DMS53 treated with DMSO at 0.1 percent for 48 hours (cell line): ENCODE data around the gene DYNLT2.

ENCODE experiments used
- DNase-seq: peaks from one replicate; lab custom pipeline; 2025; ENCODE audit not compliant: unreplicated experiment; lab: John Stamatoyannopoulos, UW

The DYNLT2 gene

GRCh38 chr6:169751242-169752073 lies at the start of gene DYNLT2, which contains the start of gene ERMARD:
Gene DYNLT2 (minus strand): TSS chr6:169751572. CDS start chr6:169751458, 114 bp downstream.
Gene ERMARD (plus strand): TSS chr6:169751622. CDS start chr6:169751658, 36 bp downstream.
- DNase-seq: peak; percentile 75

GRCh38 chr6:169800668-169801395 lies 49.5 kb upstream of the DYNLT2 start:
- peak; percentile 75 for DNase-seq

GRCh38 chr6:169800116-169800667 lies 48.8 kb upstream of the DYNLT2 start:
- DNase-seq: no peak

GRCh38 chr6:169799474-169799926 lies 48.1 kb upstream of the DYNLT2 start:
- no peak for DNase-seq

GRCh38 chr6:169798764-169799473 lies 47.5 kb upstream of the DYNLT2 start:
- no peak for DNase-seq

GRCh38 chr6:169795196-169795595 lies 43.8 kb upstream of the DYNLT2 start:
- no peak for DNase-seq

- DNase-seq: peak; percentile 10
Measured at GRCh38 chr6:169794317-169795055, 43.1 kb upstream of the DYNLT2 start.

GRCh38 chr6:169793408-169793807 lies 42.0 kb upstream of the DYNLT2 start:
- no peak for DNase-seq

- DNase-seq: no peak
Measured at GRCh38 chr6:169792306-169793015, 41.1 kb upstream of the DYNLT2 start.

- DNase-seq: no peak
Measured at GRCh38 chr6:169791721-169792131, 40.4 kb upstream of the DYNLT2 start.

- peak; percentile 72 for DNase-seq
Measured at GRCh38 chr6:169789944-169790927, 38.9 kb upstream of the DYNLT2 start.

GRCh38 chr6:169789146-169789943 lies 38.0 kb upstream of the DYNLT2 start:
- DNase-seq: peak; percentile 69

- DNase-seq: no peak
Measured at GRCh38 chr6:169788809-169789145, 37.4 kb upstream of the DYNLT2 start.

- DNase-seq: no peak
Measured at GRCh38 chr6:169787797-169788196, 36.4 kb upstream of the DYNLT2 start.

GRCh38 chr6:169786349-169786748 lies 35.0 kb upstream of the DYNLT2 start:
- DNase-seq: no peak

GRCh38 chr6:169785566-169785965 lies 34.2 kb upstream of the DYNLT2 start:
- DNase-seq: no peak

- no peak for DNase-seq
Measured at GRCh38 chr6:169784821-169785340, 33.5 kb upstream of the DYNLT2 start.
